NCI-H460 (cell line): ENCODE measurements around the gene CNOT9. TPM values are rescaled to one million over a fixed set of nuclear protein-coding genes. Genes with fewer than 3 reads are reported as not detected.
A peak's percentile ranks its signal among the peaks of the same experiment; 100 is the strongest.
"Not testable (repeated sequence)": the region's sequence is repeated elsewhere in the genome, so short reads cannot be mapped to it uniquely, and the experiment has no call there.

ENCODE experiments used
- DNase-seq: peaks from one replicate; pipeline ENCODE4 v3.0.0-alpha.2; 2016; ENCODE audit warnings: low read depth; ENCODE audit errors: extremely low read depth
- polyA plus RNA-seq: library from polyadenylated mRNA; depleted of rRNA; stranded (reverse); fragments of >200 nt; gene quantifications from 2 replicates; pipeline ENCODE4 v1.2.3, GENCODE V29; 2014; cell fraction: nucleus; rRNA removed
- total RNA-seq: library from RNA; depleted of rRNA; stranded (reverse); fragments of >200 nt; shearing (Covaris generic); gene quantifications from 2 replicates; pipeline ENCODE4 v1.2.3, GENCODE V29; 2014; rRNA removed

Gene CNOT9
- total RNA-seq, result 78.5 and 85.3 TPM in 2 replicates
- 54.9 and 79.9 TPM in 2 replicates for polyA plus RNA-seq

GRCh38 chr2:218568190-218569037 lies at the start of gene CNOT9, which contains the start of gene USP37:
Gene CNOT9, plus strand, starts transcription at chr2:218568839. Its CDS starts 116 bp downstream, at chr2:218568955.
Gene USP37, minus strand, starts transcription at chr2:218568351. Its CDS starts 9,698 bp downstream, at chr2:218558653.
- peak; percentile 98 for DNase-seq

- DNase-seq, result no peak
These were observed 49.8 kb upstream of the CNOT9 start for GRCh38 chr2:218518876-218519275.

- no peak for DNase-seq
These were observed 45.0 kb upstream of the CNOT9 start for GRCh38 chr2:218523651-218524050.

- not testable (repeated sequence) for DNase-seq
These were observed 40.2 kb upstream of the CNOT9 start for GRCh38 chr2:218528409-218528808.

- no peak for DNase-seq
These were observed 38.6 kb upstream of the CNOT9 start for GRCh38 chr2:218529990-218530389.

- DNase-seq, result no peak
These were observed 31.7 kb upstream of the CNOT9 start for GRCh38 chr2:218536804-218537494.

DNA sequence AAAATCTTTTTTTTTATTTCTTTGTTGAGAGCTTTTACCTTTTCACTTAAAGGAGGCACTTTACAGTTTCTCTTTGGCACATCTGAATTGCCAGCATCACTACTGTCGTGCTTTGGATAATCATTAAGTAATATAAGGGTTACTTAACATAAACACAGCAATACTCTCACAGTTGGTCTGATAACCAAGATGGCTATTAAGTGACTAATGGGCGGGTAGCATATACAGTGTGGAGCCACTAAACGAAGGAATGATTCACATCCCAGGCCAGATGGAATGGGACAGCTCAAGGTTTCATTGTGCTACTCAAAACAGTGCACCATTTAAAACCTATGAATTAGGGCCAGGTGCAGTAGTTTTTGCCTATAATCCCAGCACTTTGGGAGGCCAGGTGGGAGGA lies 28.6 kb upstream of the CNOT9 start:
- no peak for DNase-seq

- DNase-seq, result no peak
These were observed 22.6 kb upstream of the CNOT9 start for GRCh38 chr2:218546012-218546411.

GRCh38 chr2:218547511-218547910 lies 21.1 kb upstream of the CNOT9 start:
- no peak for DNase-seq

DNA sequence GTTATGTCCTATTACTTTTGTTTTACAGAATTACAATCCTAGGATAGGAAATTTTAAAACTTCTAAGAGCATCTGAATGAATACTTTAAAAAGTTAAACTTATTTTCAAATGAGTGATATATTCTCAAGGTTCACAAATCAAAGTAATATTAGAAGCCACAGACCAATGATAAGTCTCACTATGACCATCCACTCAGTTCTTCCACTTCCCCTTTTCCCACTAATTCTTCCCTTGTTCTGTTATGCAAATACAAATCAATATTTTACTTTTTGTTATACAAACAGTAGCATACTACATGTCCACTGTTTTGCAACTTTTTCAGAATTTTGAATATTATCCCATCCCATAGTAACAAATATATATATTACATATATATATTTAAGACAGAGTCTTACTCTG lies 20.7 kb upstream of the CNOT9 start:
- no peak for DNase-seq

DNA sequence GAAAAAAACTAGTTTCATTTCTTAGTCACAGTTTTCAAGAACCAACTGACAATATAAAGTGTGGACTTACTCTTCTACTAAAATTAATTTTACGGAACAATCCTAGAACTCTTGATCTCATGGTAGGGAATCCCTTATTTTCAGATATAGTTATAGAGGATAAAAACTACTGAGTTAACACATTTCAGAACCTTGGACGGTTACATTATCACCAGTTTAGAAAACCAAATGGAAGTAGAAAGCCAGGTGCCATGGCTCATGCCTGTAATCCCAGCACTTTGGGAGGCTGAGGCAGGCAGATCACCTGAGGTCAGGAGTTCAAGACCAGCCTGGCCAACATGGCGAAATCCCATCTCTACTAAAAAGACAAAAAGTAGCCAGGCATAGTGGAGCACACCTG lies 14.4 kb upstream of the CNOT9 start:
- not testable (repeated sequence) for DNase-seq

DNA sequence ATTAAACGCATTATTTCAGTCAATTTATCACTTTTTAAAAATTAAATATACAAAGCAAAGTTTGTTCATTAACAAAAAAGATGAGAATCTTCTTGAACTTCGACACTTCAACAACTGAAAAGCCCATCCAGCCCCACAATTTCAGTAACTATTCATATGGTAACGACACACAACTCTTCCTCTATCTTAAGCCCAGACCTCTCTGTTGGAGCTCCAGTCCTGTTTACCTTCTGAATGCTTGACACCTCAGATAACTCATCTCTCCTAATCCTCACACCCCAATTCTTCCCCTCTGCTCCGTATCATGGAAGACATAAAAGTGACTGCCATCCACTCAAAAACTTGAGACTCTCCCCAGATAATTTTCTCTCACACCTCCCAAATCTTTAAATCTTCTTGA lies 13.1 kb upstream of the CNOT9 start:
- DNase-seq, result no peak

- no peak for DNase-seq
These were observed 10.7 kb upstream of the CNOT9 start for GRCh38 chr2:218557941-218558340.

GRCh38 chr2:218558986-218559385 lies 9.7 kb upstream of the CNOT9 start:
- DNase-seq, result no peak

GRCh38 chr2:218564056-218564455 lies 4.6 kb upstream of the CNOT9 start:
- no peak for DNase-seq

GRCh38 chr2:218566296-218566695 lies 2.3 kb upstream of the CNOT9 start:
- no peak for DNase-seq

DNA sequence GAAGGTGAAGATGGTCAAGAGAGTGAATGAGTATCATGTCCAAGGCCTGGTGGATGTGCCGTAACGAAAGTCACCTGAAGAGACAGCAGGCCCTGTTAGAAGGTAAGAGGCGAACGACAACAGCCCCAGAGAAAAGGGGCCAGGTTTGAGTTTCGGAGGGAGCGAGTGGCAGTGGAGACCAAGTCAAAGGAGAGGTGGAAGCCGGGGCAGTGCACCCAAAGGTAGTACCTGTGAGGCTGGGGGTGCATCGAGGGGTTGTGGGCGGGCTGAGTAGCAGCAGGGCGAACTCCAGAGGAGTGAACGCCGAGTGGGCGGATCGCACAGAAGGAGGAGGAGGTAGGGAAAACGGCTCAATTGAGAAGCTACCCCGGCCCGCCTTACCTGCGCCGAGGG lies 846 bp upstream of the CNOT9 start:
- DNase-seq, result no peak

DNA sequence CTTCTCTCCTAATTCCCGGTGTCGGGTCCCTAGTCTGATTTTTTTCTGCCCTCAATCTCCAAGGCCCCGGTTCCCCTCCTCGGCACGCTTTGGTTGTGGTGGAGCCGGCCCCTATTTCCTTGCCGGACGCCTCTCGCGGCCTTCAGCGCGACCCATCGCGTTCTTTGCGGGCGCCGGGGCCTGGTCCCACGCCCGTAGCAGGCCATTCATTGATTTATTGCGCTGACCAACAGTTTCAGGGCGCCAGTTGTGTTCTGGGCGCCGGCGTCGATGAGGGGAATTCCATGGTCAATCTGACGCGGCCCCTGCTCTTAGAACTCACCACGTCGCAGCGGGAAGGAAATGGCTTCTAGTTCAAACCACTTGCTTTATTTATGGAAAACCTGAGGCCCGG lies 396 bp downstream of the CNOT9 start:
- peak; percentile 39 for DNase-seq

DNA sequence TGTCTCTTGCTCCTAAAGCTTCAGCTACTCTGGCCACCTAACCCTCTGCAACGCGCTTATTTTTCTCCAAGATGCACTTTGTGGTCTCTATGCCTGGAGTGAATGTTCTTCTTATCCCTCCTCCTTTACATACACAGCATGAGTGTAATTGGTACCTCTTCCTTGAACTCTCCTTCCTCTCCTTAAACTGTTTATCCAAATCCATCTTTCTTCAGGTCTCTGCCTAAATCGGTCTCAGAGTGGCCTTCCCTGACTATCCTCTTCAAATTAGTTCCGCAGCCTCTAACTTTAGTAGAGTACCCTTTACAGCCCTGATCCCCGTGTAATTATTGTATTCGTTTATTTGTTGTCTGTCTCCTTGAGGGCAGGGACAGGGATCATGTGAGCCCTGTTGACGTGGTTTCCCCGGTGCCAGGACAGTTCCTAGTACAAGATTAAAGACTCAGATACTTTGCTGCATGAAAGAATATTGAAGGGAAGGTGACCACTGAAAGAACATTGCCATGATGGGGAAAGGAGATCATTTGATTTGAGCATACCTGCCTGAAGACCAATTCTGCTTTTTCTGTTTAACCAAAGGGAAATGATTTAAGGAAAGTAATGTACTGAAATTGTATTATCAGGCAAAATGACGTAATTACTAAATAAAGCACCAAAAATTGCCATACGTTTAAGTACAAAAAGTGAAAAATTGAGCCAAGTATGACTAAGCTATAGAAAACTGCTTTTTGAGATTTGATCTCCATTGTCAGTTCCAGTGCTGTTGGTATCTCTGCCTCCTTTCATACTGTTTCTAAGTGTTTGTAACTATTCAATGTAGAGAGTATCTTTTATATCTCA lies 1.2 kb downstream of the CNOT9 start:
- DNase-seq, result peak; percentile 4

- DNase-seq, result no peak
These were observed 2.2 kb downstream of the CNOT9 start for GRCh38 chr2:218570850-218571249.

DNA sequence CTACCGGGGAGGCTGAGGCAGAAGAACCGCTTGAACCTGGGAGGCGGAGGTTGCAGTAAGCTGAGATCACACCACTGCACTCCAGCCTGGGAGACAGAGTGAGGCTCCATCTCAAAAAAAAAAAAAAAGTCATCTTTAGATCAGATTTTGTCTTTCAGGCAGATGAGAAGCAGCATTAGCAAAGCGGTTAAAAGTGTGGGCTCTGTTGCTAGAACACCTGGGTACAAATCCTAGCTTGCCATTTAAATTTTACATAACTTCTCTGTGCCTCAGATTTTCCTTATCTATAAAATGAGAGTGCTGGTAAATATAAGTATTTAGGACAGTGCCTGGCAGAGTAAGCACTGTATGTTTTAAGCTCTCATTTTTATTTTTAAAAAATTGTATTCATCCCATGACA lies 8.2 kb downstream of the CNOT9 start:
- no peak for DNase-seq
